NCI-H2081 treated with DMSO at 0.1 percent for 48 hours (cell line): ENCODE data around the gene UGT1A5.

Experiments used
- DNase-seq: peaks from one replicate; lab custom pipeline; 2025; lab: John Stamatoyannopoulos, UW

Gene UGT1A5

DNA sequence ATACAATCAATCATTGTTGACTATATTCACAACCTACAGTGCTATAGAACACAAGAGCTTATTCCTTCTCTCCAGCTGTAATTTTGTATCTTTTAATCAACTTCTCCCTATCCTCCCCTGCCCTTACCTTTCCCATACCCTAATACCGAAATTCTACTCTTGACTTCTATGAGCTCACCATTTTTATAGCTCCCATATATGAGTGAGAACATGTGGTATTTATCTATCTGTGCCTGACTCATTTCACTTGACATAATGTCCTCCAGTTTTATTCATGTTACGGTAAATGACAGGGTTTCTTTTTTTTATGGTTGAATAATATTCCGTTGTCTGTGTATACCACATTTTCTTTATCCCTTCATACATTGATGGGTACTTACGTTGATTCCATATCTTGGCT is 68.1 kb downstream of the UGT1A5 start:
- no peak for DNase-seq

DNA sequence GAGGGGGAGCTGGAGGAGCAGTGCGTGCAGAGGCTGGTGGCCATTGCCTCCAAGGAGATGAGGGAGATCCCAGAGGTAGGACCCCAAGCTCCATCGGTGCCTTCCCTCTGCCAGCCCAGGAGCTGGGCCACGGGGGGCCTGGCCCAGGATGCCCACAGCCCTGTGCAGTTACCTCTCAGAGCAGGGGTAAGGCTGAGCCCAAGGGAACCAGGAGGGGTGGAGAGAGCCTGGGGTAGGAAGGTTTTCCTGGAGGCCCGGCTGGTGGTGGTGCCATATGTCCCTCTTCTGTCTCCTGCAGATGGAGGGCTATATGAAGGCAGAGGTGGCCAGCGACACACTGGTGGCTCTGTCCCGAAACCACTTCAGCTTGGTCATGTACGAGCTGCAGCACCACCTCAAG is 76.8 kb downstream of the UGT1A5 start:
- no peak for DNase-seq

DNA sequence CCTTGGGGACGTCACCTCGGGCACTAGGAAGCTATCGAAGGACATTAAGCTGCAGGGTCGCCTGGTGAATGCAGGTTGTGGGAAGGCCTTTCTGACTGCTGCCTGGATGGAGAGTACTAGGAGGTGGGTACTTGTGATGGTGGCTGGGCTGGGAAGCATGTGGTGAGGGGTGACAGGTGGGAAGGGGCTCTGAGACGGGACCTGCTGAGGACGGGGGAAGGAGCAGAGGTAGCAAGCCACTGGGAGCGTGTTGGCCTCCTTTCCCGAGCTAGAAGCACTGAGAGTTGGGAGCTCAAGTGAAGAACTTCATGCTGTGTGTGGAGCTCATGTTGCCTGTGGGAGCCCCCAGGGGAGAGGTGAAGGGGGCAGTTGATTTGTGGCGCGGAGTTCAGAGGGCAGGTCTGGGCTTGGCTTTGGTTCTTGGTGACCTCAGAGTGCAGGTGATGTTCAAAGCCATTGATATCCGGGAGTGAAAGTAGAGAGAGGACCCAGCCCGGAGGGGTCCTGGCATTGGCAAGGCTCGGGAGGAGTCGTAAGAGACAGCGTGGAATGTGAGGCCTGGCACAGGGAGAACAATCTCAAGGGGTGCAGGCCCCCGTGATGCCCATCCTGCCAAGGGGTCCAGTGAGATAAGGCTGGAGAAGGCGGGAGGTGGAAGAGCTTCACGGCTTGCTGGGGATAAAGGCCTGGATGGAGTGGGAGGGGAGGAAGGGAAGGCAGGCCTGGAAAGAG is 78.6 kb downstream of the UGT1A5 start:
- DNase-seq, result no peak

DNA sequence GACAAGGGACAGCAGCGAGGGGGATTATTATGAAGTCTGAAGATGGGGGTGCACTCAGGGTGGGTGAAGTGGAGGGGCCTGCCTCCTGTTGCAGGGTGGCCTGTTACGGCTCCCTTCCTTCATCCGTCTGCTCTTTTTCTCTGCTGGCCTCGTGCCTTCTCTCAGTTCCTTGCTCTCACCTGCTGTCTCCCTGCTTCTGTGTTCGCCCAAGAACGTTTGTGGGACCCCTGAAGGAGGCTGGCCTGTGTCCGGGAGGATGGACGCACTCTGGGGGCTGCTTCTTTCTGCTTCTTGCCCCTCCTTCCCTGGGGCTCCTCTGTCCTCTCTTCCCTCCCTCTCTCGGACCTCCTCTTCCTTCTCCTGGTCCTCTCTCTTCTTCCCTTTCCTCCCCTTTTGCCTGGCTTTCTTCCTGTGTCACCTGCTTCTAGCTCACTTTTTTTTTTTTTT is 79.2 kb downstream of the UGT1A5 start:
- no peak for DNase-seq

DNA sequence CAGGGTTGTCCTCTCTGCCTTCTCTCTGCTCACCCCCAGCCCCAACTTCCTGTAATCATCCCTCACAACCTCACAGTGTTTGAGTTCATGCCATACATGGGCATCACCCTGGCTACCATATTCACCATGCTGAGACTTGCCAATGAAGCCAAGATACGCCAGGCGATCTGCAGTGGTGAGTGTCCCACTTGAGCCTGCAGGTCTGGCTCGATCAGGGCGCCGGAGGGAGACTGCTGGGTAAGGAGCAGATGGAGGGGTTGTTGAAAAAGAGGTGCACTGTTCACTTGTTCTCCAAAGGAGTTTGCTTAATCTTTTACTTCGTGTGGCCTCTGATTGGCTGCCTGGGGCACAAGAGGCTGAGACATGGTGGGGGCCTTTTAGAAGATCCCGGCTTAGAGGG is 80.0 kb downstream of the UGT1A5 start:
- no peak for DNase-seq

DNA sequence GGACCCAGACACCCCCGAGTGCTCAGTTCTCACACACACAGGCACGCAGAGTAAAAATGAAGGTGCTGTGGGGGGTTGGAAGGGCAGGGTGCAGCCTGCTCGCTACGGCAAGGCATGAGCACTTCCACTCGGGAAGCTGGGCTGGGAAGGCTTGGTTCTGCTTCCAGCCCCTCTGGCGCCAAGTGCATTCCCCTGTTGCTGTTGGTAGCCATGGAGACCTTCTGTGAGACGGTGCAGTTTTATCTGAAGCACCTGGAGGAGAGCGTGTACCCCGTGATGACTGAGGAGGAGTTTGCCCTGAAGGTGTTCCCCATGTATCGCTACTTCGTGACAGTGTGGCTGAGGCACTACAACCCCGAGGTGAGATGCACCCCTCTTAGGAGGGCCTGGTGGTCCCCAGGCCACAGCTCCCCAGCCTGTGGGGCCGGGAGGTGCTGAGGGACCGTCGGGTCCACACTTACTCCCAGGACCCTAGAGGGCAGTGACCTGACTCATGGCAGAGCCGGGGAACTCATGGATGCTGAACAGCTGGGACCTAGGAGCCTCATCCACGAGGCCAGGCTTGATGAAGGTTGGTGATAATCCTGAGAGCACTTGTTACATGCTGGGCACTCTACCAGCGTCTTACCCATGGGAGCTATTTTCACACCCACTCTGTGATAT is 80.9 kb downstream of the UGT1A5 start:
- no peak for DNase-seq

DNA sequence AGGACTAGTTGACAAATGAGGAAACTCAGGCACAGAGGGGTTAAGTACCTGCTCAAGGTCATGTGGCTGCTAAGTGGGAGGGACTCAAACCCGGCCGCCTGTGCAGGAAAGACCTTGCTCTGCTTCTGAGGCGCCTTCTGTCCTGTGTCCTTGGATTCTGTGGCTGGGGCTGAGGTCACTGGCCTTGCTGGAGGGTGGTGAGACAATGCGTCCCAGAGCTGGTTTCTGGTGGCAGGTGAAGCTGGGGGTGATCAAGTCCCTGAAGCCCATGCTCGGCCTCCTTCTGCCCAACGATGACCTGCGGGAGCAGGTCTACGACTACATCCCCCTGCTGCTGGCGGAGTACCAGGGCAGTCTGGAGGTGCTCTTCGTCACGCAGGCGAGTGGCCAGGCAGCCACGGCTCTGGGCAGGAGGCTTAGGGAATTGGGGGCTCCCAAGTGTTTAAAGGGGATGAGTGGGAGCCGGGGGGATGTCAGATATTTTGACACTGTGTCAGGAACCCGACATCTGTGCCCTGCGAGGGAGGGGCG is 81.5 kb downstream of the UGT1A5 start:
- no peak for DNase-seq

DNA sequence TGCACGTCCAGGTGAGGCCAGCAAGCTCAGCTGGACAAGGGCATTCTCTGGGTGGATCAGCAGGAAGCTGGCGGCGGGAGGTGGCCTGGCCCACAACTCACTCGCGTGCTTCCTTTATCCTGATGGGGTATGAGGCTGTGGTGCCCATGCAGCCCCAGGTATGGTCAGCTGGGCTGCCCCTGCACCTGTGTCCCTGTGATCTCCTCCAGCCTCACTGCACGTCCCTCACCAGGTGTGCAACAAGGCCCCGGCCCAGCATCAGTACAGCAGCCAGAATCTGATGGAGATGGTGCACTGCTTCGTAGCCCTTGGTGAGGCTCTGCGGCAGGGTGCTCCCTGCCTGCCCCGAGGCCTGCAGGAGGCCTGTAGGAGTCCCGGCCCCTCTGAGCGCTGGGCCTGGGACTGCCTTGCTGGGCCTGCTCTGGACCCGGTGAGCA is 83.0 kb downstream of the UGT1A5 start:
- DNase-seq, result no peak

DNA sequence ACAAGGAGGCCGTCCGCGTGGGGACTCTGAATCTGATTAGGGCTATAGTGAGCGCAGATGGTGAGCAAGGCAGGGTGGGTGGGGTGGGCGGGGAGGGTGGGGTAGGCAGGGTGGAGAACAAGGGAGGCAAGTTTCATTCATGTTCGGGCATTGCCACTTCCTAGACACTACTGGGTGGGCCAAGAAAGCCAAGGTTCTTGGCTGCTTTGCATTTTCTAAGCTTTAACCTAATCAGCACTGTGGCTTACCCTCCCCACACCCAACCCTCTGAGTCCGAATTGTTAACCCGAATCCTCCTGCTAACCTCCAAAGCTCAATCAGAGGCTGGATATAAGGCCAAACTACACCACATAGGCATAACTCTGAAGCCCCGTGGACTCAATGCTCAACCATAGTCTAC is 83.5 kb downstream of the UGT1A5 start:
- no peak for DNase-seq

DNA sequence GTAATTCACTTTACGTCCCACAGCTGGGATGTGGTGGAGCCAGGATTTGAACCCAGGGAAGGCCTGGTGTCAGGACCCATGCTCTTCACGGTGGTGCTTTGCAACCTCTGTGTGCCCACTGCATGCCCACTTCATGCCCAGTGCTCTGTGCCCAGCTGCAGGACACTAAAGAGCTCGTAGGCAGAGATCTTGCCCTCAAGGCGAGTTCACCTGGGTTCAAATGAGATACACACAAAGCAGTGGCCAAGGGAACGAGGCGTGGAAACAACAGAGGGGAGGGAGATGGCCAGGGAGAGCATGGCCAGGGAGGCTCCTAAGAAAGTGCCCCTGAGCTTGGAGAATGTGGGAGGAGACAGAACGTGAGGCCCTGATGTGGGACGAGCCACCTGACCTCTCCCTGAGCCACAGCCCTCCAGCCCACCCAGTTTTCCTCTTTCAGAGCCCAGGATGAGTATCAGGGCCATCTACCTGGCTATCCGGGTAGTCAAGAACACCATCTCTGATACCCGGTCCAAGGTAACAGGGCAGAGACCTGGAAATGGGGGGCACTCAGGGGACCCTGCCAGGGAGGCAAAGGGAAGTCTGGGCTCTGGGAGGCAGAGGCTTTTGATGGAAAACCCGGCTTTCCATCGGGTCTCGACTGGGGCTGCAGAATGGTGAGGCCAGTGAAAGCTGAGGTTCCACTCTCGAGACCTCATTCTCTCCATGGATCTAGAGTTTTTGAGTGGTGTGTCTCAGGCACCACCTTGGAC is 85.8 kb downstream of the UGT1A5 start:
- no peak for DNase-seq

DNA sequence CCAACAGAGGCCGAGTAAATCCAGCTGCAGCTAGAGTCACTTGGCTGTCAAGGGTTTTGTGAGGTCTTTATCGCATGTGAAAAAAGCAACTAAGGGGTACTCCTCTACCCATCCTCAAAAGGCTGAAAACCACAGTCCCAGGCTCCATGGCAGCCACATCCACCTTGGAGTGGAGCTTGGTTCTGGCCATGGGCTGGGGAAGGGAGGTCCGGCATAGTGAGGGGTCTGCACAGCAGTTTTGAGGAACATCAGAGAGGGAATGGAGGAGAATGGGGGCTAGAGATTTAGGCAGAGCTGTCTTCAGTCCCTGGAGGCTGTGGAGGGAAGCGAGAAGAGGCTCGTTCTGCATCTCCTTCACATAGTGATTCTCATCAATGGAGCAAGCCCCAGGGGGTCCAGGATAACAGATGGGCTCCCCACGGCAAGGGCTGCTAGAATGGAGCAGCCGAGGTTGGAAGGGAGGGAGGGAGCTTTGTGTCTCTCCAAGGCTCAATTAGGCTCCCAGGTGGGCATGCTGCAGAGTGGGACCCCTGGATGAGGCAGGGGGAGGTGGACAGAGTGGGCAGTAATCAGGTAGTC is 86.5 kb downstream of the UGT1A5 start:
- DNase-seq, result no peak

DNA sequence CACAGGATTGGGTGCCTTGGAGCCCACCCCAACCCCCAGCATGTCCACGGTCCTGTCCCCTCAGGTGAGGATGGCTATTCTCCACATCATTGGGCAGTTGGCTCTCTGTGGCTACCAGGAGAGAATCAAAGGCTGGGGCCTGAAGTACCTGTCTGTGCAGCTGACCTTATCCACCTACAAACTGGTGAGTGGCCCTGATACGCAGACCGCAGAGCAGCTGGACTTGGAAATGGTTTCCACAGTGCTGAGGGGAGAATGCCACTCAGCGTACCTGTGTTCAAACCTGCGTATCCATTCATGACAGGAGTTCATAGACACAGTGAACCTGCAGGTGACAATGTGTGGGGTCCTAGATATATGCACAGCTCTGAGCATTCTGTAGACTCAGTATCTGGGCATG is 87.0 kb downstream of the UGT1A5 start:
- DNase-seq, result no peak

DNA sequence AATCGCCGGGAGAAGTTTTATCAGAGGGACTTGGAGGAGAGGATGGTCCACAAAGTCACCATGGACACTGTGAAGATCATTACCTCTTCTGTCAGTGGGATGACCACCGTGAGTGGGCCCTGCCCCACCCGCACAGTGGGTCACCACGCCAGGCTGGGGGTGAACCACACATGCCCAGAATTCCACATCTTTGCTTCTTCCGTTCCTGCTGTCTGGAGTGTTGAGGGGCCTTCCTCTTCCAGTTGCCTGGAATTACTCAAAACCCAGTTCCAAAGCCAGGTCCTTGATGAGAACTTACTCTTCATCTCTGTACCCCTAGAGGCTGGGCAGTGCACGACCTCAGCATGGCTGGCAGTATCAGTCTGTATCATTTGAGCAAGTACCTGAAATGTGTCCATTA is 87.5 kb downstream of the UGT1A5 start:
- DNase-seq, result no peak

DNA sequence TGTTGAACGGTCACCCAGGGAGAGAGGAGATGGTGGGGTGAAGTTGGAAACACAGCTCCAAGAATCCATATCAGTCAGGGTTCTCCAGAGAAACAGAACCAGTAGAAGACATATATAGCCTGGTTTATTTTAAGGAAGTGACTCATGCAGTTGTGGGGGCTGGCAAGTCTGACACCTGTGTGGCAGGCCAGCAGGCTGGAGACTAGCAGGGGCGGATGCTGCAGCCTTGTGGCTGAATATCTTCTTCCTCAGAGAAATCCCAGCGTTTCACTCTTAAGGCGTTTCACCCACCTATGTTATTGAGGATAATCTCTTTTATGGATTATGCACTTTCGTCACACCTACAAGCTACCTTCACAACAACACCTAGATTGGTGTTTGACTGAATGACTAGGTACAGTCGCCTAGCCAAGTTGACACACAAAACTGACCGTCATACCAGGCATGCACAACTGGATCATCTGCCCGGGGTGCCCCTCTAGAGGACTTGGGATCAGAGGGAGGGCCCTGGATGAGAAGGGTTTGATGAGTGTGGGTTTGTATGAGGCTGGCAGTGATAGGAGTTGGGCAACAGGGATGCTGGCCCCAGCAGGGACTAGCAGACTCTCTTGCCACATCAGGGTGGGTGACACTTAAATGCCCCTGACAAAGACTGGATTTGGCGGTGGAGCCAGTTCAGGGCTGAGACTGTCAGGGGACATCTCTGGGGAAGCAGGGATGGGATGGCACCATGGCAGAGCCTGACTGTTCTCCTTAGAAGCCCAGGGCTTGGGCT is 88.8 kb downstream of the UGT1A5 start:
- no peak for DNase-seq

DNA sequence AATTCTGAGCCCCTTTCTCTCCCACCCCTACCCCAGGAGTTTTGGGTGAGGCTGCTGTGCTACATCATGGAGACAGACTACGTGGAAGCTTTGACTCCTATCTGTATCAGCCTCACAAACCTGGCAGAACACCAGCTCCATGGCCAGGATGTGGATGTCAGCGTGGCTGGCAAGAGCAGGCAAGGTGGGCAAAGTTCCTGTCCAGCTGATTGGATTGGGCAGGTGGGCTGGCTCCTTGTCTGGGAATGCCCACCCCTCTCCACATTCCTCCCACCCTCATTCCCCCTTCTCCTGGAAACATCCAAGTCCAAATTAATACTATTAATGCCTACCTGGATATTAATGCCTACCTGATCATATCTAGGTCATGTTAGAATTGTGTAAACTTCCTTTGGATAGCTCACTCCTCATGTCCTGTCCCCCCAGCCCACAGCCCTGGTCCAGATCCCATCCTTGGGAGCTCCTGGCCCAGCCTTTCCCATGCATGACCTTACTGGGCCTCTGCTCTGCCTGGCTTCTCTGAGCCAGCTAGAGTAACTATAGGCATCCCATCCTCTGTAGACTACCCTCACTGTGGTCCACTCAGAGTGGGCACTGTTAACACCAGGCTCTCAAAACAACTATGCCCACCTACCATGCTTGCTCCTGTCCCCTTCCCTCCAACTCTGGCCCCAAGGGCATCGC is 89.6 kb downstream of the UGT1A5 start:
- no peak for DNase-seq

DNA sequence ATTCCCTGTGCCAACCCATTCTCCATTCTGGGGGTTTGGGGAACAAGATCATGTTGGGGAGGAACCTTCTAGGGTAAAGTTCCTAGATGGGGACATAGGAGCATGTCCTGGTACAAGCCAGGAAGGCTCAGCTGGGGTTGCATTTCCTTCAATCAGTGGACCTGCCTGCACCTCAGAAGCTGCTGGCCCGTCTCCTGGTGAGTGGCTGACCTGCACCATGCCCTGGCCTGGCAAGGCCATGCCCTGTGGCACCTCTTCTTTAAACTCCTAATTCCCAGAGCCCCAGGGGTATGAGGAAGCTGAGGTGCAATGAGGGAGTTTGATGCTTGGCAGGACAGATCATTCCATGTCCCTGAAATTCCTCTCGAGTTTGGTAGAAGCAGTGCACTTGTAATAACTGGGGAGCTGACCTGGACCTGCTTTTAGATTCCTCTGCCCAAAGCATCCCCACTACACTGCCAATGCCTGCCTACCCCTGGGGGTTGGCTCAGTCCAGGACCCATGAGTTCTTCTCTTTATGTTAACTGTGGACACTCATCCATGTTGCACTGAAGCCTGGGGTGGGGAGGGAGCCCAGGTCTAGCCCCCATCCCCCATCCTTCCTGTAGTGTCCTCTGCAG is 90.7 kb downstream of the UGT1A5 start:
- DNase-seq, result no peak

DNA sequence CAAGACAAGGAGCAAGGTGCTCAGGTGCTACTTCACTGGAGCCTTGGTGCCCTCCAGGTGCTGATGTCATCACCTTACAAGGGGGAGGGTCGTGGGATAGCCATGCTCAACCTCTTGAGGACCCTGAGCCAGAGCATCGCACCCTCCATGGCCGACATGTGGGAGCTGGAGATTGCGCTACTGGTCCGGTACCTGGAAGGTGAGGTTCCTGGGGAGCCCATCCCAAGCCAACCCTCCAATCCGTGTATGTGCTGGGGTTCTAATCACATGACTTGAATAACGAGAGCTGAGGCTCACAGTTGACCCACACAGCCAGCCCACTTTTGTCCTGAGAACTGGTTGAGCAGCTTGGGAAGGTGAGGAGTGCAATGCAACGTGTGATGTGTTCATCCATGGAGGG is 91.3 kb downstream of the UGT1A5 start:
- no peak for DNase-seq

DNA sequence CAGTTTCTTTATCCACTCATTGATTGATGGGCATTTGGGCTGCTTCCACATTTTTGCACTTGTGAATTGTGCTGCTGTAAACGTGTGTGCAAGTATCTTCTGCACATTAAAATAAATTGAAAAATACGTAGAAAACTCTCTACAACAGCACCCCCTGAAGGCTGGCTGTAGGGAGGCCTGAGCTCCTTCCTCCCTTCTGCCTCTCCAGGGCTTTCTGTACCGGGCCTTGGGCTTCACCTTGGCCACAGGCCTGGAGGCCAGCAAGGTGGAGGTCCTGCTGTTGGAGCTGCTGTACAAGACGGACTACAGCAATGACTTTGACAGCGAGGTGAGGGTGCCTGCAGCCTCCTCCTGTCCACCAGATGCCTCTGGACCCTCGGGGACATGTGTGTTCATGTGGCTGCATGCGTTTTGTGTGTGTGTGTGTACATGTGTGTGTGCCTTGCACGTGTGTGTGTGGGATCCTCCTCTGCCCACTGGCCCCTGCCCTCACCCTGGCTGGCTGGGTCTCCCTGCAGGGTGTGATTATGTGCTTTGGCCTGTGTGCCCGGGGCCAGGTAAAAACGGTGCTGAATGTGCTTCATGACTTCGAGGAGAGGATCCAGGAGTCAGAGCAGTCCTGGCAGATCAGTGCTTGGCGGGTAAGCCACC is 94.6 kb downstream of the UGT1A5 start:
- no peak for DNase-seq

DNA sequence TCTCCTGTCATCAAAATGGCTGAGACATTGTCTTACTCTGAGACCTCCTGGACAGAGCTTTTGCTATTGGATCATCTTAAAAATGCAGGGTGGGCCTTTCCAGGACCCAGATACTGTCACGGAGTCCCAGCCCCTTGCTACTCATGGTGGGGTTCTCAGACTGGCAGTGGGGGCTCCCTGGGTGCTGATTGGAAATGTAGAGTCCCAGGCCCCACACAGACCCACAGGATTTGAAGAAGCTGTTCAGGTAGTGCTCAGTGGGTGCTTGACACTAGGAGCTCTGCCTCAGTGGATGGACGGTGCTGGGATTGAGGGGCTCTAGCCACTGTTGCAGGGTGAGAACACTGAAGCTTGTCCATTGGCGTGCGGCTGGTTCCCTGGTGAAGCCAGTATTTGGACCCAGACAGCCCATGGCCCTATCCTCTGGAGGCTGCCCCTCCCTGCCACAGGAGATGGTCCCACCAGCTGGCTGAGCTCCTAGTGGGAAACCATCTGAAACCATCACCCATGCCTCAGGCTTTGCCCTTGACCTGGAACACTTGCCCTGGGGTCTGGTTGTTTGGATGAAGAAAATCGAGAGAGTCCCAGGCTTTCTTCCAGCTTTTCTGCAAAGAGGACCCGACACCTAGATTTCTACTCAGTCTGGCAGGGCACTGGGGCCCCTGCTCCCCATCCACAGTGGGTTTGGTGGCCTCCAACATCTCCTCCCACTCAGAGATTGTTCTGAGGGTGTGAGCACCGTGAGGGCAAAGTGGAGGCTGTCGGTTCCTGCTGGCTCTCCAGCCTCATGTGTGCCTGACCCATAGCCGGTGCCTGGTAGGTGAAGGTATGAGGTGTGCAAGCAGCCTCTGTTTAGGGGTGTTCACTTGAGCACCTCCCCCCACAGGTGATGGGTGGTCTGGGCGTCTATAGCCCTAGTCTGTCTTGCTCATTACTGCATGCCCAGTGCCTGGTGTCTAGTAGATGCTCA is 95.5 kb downstream of the UGT1A5 start:
- DNase-seq, result no peak
